ENCODE measurements around the gene PAK6. TPM values are rescaled to one million over a fixed set of nuclear protein-coding genes. Genes with fewer than 3 reads are reported as not detected.

Gene PAK6
- polyA plus RNA-seq, 1 donor (not counting 4 experiments of a cell fraction or from before 2014, with no cell fraction given), result 11.5 TPM

DNA sequence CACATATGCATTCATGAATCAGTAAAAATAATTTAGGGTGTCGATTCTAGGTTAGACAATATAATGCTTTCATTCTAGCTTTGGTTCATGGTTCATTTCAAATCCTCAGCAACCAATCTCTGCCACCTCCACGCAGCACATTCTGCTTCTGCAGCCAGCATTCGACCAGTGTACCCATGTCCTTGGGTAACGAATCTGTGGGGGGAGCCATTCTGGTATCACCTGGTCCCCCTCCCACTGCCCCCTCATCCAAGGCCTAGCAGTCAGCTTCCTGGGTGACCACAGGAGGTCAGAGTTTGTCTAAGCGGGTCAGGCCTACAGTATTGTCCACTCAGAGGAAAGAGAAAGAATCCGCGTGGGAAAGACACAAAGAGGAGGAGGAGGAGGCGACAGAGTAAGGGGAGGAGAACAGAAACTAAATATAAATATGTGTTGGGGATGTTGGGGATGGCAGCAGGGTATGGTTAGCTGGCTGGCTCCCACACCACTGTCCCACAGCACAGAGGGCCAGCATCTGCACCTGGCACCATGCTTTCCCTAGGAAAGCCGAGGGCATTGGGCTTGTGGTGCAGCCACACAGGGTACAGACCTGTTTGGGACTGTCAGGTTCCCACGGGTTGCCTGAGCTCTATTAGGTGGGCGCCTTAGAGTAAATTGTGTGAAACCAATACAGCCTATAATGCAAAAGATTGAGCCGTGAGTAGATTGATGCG is 12.1 kb downstream of the PAK6 start:
- Histone ChIP-seq H3K27ac (ENCODE audit: control insufficient read depth, insufficient read depth, low read length) (no peak overlapping the region), H3K36me3 (ENCODE audit: control insufficient read depth in 2 of 2, extremely low read depth in 1 of 2, insufficient read depth in 2 of 2, low read length in 2 of 2) (peaks cover 18 to 20% of the 10 kb centered on the region in 2 experiments), H3K4me2 (ENCODE audit: control insufficient read depth, extremely low read depth, insufficient read depth, low read depth, low read length) (no peak overlapping the region), H3K9me1 (ENCODE audit: control insufficient read depth, extremely low read depth, insufficient read depth, low read length) (no peaks in the 10 kb centered on the region), H4K20me1 (ENCODE audit: control insufficient read depth, extremely low read depth, insufficient read depth, low read length) (peaks cover 4% of the 10 kb centered on the region), H3K9me3 (ENCODE audit: control insufficient read depth, low read depth, low read length) (no peaks in the 10 kb centered on the region), H3K9ac (ENCODE audit: control insufficient read depth, extremely low read depth, insufficient read depth, low read length) (no peak overlapping the region), H3K27me3 (ENCODE audit: control insufficient read depth, extremely low read depth, insufficient read depth, low read length) (no peaks in the 10 kb centered on the region), H3K79me2 (ENCODE audit: control insufficient read depth, insufficient read depth, low read length) (peaks cover 3% of the 10 kb centered on the region), H3K4me3 (ENCODE audit: control insufficient read depth in 2 of 3, extremely low read depth in 1 of 3, insufficient read depth in 2 of 3, low read depth in 1 of 3, low read length in 3 of 3) (no peak overlapping the region), H3K4me1 (ENCODE audit: control insufficient read depth, extremely low read depth, insufficient read depth, low read length) (peaks cover 52% of the 10 kb centered on the region), H2AFZ (ENCODE audit: control insufficient read depth, low read length) (no peak overlapping the region)
- FAIRE-seq (no peak), DNase-seq (ENCODE audit: low read depth, low spot score) (no peak)
- no peak for TF ChIP-seq EZH2 (IDR thresholded peaks at IDR 0.05; ENCODE audit: low read length)
- TF ChIP-seq, protein P1, sequence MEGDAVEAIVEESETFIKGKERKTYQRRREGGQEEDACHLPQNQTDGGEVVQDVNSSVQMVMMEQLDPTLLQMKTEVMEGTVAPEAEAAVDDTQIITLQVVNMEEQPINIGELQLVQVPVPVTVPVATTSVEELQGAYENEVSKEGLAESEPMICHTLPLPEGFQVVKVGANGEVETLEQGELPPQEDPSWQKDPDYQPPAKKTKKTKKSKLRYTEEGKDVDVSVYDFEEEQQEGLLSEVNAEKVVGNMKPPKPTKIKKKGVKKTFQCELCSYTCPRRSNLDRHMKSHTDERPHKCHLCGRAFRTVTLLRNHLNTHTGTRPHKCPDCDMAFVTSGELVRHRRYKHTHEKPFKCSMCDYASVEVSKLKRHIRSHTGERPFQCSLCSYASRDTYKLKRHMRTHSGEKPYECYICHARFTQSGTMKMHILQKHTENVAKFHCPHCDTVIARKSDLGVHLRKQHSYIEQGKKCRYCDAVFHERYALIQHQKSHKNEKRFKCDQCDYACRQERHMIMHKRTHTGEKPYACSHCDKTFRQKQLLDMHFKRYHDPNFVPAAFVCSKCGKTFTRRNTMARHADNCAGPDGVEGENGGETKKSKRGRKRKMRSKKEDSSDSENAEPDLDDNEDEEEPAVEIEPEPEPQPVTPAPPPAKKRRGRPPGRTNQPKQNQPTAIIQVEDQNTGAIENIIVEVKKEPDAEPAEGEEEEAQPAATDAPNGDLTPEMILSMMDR (optimal IDR thresholded peaks at IDR 0.05 in 1 of 3, IDR thresholded peaks at IDR 0.05 in 1 of 3, conservative IDR thresholded peaks at IDR 0.05 in 1 of 3; ENCODE audit: extremely low read depth in 1 of 3, insufficient read depth in 2 of 3, low read length in 3 of 3), result no peak
- dilution Hi-C loops (cut with MboI; ENCODE audit: extremely low pct_ligation_motif_present, low sequenced_read_pairs), result no loop called here

DNA sequence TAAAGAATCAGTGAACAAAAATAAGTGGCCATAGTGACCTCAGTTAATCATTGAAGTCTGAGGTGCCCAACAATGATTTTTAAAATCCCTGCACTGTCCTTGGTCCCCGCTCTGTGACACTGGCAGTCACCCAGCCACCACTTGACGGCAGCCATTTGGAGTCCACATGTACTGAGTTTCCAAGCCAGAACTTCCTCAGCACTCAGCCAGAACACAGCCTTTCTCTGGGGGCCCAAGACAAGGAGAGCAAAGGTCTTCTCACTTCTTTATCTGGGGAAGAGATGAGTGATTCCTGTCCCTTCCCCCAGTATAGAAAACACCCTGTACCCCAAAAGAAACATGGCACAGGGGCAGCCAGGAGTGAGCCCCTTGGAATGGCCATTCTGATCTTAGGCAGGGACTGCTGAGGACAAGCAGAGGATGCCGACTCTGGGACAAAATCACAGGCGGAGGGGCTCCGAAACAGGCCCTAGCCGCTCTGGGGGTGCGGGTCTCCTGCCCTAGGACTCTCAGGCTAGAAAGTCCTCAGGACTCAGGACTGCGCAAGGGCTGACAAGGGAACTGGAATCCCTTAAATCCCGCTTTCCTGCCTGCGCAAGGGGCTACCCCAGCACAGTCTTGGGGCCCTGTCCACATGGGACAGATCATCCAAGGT is 12.8 kb downstream of the PAK6 start:
- H3K4me1 ChIP-seq (ENCODE audit: control insufficient read depth, extremely low read depth, insufficient read depth, low read length), result peaks cover 45% of the 10 kb centered on the region
- no peak overlapping the region for H3K9ac ChIP-seq (ENCODE audit: control insufficient read depth, extremely low read depth, insufficient read depth, low read length)
- no peak overlapping the region for H3K4me2 ChIP-seq (ENCODE audit: control insufficient read depth, extremely low read depth, insufficient read depth, low read depth, low read length)
- H3K4me3 ChIP-seq (ENCODE audit: control insufficient read depth in 2 of 3, extremely low read depth in 1 of 3, insufficient read depth in 2 of 3, low read depth in 1 of 3, low read length in 3 of 3), result no peak overlapping the region
- TF ChIP-seq EZH2 (IDR thresholded peaks at IDR 0.05; ENCODE audit: low read length), result no peak
- TF ChIP-seq, protein P1 (optimal IDR thresholded peaks at IDR 0.05 in 1 of 3, IDR thresholded peaks at IDR 0.05 in 1 of 3, conservative IDR thresholded peaks at IDR 0.05 in 1 of 3; ENCODE audit: extremely low read depth in 1 of 3, insufficient read depth in 2 of 3, low read length in 3 of 3), result no peak
- DNase-seq (ENCODE audit: low read depth, low spot score) (no peak), FAIRE-seq (no peak)
- dilution Hi-C loops (cut with MboI; ENCODE audit: extremely low pct_ligation_motif_present, low sequenced_read_pairs), result no loop called here
- H2AFZ ChIP-seq (ENCODE audit: control insufficient read depth, low read length), result no peak overlapping the region
- H4K20me1 ChIP-seq (ENCODE audit: control insufficient read depth, extremely low read depth, insufficient read depth, low read length), result peaks cover 4% of the 10 kb centered on the region
- no peaks in the 10 kb centered on the region for H3K27me3 ChIP-seq (ENCODE audit: control insufficient read depth, extremely low read depth, insufficient read depth, low read length)
- H3K27ac ChIP-seq (ENCODE audit: control insufficient read depth, insufficient read depth, low read length), result no peak overlapping the region
- no peaks in the 10 kb centered on the region for H3K9me1 ChIP-seq (ENCODE audit: control insufficient read depth, extremely low read depth, insufficient read depth, low read length)
- H3K9me3 ChIP-seq (ENCODE audit: control insufficient read depth, low read depth, low read length), result no peaks in the 10 kb centered on the region
- H3K36me3 ChIP-seq (ENCODE audit: control insufficient read depth in 2 of 2, extremely low read depth in 1 of 2, insufficient read depth in 2 of 2, low read length in 2 of 2), result peaks cover 19 to 22% of the 10 kb centered on the region in 2 experiments
- peaks cover 3% of the 10 kb centered on the region for H3K79me2 ChIP-seq (ENCODE audit: control insufficient read depth, insufficient read depth, low read length)

Measured in keratinocyte (primary cell).